ENCODE results near the gene SH2B2.

Gene SH2B2

DNA sequence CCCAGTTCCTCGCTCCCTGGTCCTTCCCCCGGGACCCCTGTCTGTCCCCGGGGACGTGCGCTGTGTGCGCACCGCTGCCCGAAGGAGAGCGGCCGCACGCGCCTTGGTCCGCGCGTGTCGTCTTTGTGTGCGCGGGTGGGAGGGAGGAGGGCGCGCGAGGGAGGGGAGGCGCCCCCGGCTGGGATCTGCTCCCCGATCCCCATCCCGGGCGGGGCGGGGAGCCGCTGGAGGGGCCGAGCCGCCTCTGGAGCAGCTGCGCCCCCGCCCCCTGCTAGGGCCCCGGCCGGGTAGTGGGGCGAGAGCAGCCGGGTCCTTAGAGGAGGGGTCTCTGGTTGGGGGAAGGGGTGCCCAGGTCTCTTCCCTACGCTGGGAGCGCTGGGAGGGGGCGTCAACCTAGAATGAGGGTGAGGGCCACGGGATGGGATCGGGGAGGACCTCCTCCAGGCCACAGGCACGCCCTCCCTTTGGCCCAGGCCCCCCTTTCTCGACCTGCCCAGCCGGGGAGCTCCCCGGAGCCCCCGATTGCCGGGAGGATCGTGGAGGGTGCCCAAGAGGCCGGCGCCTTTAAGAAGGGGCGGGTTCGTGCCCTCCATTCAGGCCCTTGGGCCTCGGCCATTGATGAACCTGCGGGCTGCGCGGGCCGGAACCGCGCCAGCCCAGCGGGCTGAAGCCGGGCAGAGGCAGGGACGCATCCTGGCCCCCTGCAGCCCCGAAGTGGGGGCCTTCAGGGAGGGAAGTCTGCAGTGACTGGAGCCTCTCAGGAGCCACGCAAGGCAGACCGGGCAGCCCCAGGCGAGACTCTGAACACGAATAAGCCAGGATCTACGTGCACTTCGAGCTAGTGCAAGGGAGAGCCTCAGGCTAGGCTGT is 678 bp downstream of the SH2B2 start:
- peak in 2 of 3 donors; percentile 32 to 37 for DNase-seq
- peaks cover 0 to 54% (median 49%) of the 10 kb centered on the region in 4 experiments for H3K4me1 ChIP-seq (ENCODE audit: control extremely low read depth in 1 of 4, control insufficient read depth in 4 of 4, insufficient read depth in 4 of 4, low read length in 3 of 4)
- H3K9me3 ChIP-seq (ENCODE audit: control extremely low read depth in 1 of 5, control insufficient read depth in 4 of 5, insufficient read depth in 2 of 5, low read depth in 1 of 5, low read length in 4 of 5) = no peaks in the 10 kb centered on the region
- POLR2A ChIA-PET = interaction anchor here (0.7 kb wide), 1 partner anchor 431 kb away, joined by 3 read pairs; no protein-coding TSS in a partner anchor
- CTCF ChIA-PET = interaction anchor here (0.8 to 1.9 kb wide), 6 partner anchors 9 to 1043 kb away, joined by 3 to 7 read pairs (median 4); partner anchors contain the start of gene FIS1
- H3K27me3 ChIP-seq (replicated peaks in 2 of 5; ENCODE audit: control insufficient read depth in 4 of 5, insufficient read depth in 5 of 5, low read length in 4 of 5) = no peaks in the 10 kb centered on the region
- peak overlapping the region in 1 of 2 experiments; percentile 43 for H3K27ac ChIP-seq (ENCODE audit: insufficient read depth in 1 of 2, low read depth in 1 of 2, low read length in 2 of 2, poor library complexity in 1 of 2, severe bottlenecking in 2 of 2)
- H3K36me3 ChIP-seq (ENCODE audit: control insufficient read depth in 4 of 4, insufficient read depth in 4 of 4, low read length in 3 of 4) = no peaks in the 10 kb centered on the region
- peak overlapping the region; percentile 66 to 85 (median 75) for H3K4me3 ChIP-seq (ENCODE audit: control insufficient read depth in 1 of 7, extremely low read depth in 1 of 7, insufficient read depth in 4 of 7, low read depth in 2 of 7, low read length in 6 of 7)
- WGBS (ENCODE audit: insufficient coverage) = 0% methylated on average over 43 of the region's 69 CpGs

DNA sequence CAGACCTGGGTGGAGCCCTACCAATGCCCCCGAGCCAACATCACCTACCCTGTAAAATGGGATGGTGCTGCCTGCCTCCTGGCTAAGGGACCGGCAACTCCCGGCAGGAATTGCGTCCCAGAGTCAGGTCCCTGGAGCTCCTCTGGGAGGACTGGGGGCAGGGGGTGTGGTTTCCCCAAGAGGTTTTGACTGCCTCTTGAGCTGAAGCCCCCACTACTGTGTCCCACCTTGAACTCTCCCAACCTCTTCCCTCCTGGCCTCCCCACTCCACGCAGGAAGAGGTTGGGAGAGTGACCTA is 1.3 kb downstream of the SH2B2 start:
- WGBS (ENCODE audit: insufficient coverage) = no CpG with 5 or more reads among the region's 5 CpGs
- ChIA-PET CTCF (interaction anchor here (0.7 to 1.9 kb wide), 8 partner anchors 8 to 1043 kb away, joined by 3 to 7 read pairs (median 3); partner anchors contain the start of gene FIS1), POLR2A (no interaction called here)
- no peak for DNase-seq
- Histone ChIP-seq H3K36me3 (ENCODE audit: control insufficient read depth in 4 of 4, insufficient read depth in 4 of 4, low read length in 3 of 4) (no peaks in the 10 kb centered on the region), H3K27ac (ENCODE audit: insufficient read depth in 1 of 2, low read depth in 1 of 2, low read length in 2 of 2, poor library complexity in 1 of 2, severe bottlenecking in 2 of 2) (no peak overlapping the region), H3K4me3 (ENCODE audit: control insufficient read depth in 1 of 7, extremely low read depth in 1 of 7, insufficient read depth in 4 of 7, low read depth in 2 of 7, low read length in 6 of 7) (peak overlapping the region in 6 of 7 experiments; percentile 69 to 85 (median 76)), H3K27me3 (replicated peaks in 2 of 5; ENCODE audit: control insufficient read depth in 4 of 5, insufficient read depth in 5 of 5, low read length in 4 of 5) (no peaks in the 10 kb centered on the region), H3K9me3 (ENCODE audit: control extremely low read depth in 1 of 5, control insufficient read depth in 4 of 5, insufficient read depth in 2 of 5, low read depth in 1 of 5, low read length in 4 of 5) (no peaks in the 10 kb centered on the region), H3K4me1 (ENCODE audit: control extremely low read depth in 1 of 4, control insufficient read depth in 4 of 4, insufficient read depth in 4 of 4, low read length in 3 of 4) (peaks cover 0 to 54% (median 49%) of the 10 kb centered on the region in 4 experiments)

DNA sequence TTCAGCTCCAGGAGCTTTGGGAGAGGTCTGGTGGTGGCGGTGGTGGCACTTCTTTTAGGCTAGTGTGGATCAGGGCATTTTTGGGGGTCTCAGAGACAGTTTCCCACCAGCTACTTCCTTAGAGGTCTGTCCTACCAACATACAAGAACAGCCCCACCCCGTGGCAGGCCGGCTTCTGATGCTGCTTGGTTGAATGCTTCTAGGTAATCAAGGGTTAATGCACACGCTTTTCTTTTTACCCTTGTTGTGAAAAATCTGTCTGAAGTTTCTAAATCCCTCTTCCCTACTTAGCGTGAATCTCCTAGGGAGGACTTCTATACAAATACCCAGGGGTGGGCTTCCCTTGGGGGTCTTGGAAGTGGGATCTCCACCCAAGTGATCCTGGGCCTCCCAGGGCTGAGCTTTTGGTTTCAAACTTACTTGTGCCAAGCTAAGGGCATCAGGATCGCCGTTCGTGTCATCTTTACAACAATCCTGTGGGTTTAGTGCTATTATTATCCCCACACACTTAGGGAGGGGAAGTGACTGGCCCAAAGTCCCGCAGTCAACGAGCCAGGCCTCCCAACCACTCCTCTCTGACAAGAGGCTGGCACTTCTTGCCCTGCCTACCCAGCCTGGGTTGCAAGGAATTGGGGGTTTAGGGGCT is 1.7 kb downstream of the SH2B2 start:
- H3K4me1 ChIP-seq (ENCODE audit: control extremely low read depth in 1 of 4, control insufficient read depth in 4 of 4, insufficient read depth in 4 of 4, low read length in 3 of 4) = peaks cover 0 to 54% (median 49%) of the 10 kb centered on the region in 4 experiments
- no peaks in the 10 kb centered on the region for H3K27me3 ChIP-seq (replicated peaks in 2 of 5; ENCODE audit: control insufficient read depth in 4 of 5, insufficient read depth in 5 of 5, low read length in 4 of 5)
- H3K36me3 ChIP-seq (ENCODE audit: control insufficient read depth in 4 of 4, insufficient read depth in 4 of 4, low read length in 3 of 4) = no peaks in the 10 kb centered on the region
- no peak overlapping the region for H3K27ac ChIP-seq (ENCODE audit: insufficient read depth in 1 of 2, low read depth in 1 of 2, low read length in 2 of 2, poor library complexity in 1 of 2, severe bottlenecking in 2 of 2)
- peak overlapping the region in 4 of 7 experiments; percentile 69 to 85 (median 80) for H3K4me3 ChIP-seq (ENCODE audit: control insufficient read depth in 1 of 7, extremely low read depth in 1 of 7, insufficient read depth in 4 of 7, low read depth in 2 of 7, low read length in 6 of 7)
- DNase-seq = peak in 2 of 3 donors; percentile 34 to 48
- 19% methylated on average over 2 of the region's 10 CpGs for WGBS (ENCODE audit: insufficient coverage)
- H3K9me3 ChIP-seq (ENCODE audit: control extremely low read depth in 1 of 5, control insufficient read depth in 4 of 5, insufficient read depth in 2 of 5, low read depth in 1 of 5, low read length in 4 of 5) = no peaks in the 10 kb centered on the region
- POLR2A ChIA-PET = no interaction called here
- CTCF ChIA-PET = interaction anchor here (0.7 to 1.9 kb wide), 7 partner anchors 8 to 1044 kb away, joined by 3 to 7 read pairs (median 3); partner anchors contain the start of gene FIS1

DNA sequence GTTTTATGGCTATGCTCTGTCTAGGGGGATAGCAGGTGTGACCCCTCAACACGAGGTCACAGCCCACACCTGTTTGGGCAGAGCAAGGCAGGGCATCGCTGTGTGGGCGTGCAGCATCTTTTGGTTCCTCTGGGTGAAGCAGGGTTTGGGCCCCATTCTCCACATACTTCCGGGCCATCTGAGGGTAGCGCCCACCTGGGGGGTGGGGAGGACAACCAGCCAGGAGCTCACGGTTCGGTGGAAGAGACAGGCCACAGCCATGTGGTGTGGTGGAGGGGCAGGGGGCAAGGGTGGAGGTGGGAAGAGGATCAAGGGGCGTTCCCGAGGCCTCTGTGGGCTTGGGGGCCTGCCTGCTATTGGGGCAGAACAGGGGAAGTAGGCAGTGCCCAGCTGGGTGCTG is 2.4 kb downstream of the SH2B2 start:
- CTCF ChIA-PET = interaction anchor here (1.0 to 1.1 kb wide), 3 partner anchors 11 to 102 kb away, joined by 3 to 5 read pairs (median 3); no protein-coding TSS in a partner anchor
- no peaks in the 10 kb centered on the region for H3K9me3 ChIP-seq (ENCODE audit: control extremely low read depth in 1 of 5, control insufficient read depth in 4 of 5, insufficient read depth in 2 of 5, low read depth in 1 of 5, low read length in 4 of 5)
- H3K4me1 ChIP-seq (ENCODE audit: control extremely low read depth in 1 of 4, control insufficient read depth in 4 of 4, insufficient read depth in 4 of 4, low read length in 3 of 4) = peaks cover 0 to 52% (median 47%) of the 10 kb centered on the region in 4 experiments
- H3K36me3 ChIP-seq (ENCODE audit: control insufficient read depth in 4 of 4, insufficient read depth in 4 of 4, low read length in 3 of 4) = no peaks in the 10 kb centered on the region
- H3K27me3 ChIP-seq (replicated peaks in 2 of 5; ENCODE audit: control insufficient read depth in 4 of 5, insufficient read depth in 5 of 5, low read length in 4 of 5) = no peaks in the 10 kb centered on the region
- POLR2A ChIA-PET = interaction anchor here (0.6 kb wide), 1 partner anchor 383 kb away, joined by 3 read pairs; no protein-coding TSS in a partner anchor
- H3K4me3 ChIP-seq (ENCODE audit: control insufficient read depth in 1 of 7, extremely low read depth in 1 of 7, insufficient read depth in 4 of 7, low read depth in 2 of 7, low read length in 6 of 7) = no peak overlapping the region
- H3K27ac ChIP-seq (ENCODE audit: insufficient read depth in 1 of 2, low read depth in 1 of 2, low read length in 2 of 2, poor library complexity in 1 of 2, severe bottlenecking in 2 of 2) = no peak overlapping the region
- WGBS (ENCODE audit: insufficient coverage) = 86% methylated on average over 5 of the region's 9 CpGs
- DNase-seq = no peak

DNA sequence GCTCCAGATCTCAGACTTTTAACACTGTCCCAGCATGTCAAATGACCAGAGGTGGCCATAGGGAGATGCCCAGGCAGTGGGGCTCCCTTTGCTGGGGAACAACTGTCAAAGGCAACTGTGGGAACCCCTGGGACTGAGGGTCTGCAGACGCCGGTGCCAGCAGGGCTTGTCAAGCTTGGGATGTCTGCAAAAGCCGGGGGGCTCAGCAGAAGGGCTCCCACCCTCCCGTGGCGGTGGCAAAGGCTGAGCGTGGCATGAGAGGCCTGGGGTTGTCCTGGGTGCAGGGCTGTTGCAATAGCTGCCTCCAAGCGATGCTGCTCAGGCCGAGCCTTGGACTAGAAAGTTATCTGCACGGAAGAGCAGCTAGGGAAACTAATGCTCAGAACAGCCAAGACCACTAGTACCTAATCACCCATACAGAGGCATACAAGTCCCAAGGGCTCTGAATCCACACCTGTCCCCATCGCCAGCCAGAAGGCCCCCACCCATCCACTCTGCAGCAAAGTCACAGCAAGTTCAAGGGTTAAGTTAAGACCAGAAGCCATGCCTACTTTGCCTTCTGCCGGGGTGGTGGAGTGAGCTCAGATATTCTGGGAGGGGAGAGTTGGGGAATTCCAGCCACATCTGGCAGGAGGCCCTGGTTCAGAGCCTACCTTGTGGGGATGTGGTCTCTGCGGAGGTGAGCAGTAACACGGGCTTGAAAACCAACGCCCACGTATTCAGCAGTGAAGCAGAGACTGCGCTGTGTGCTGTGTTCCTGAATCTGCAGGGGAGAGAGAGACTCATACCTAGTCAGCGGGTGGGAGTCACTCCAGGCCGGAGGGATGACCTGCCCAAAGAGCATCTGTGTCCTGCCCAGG is 4.6 kb downstream of the SH2B2 start:
- Histone ChIP-seq H3K36me3 (ENCODE audit: control insufficient read depth in 4 of 4, insufficient read depth in 4 of 4, low read length in 3 of 4) (no peaks in the 10 kb centered on the region), H3K27me3 (replicated peaks in 2 of 5; ENCODE audit: control insufficient read depth in 4 of 5, insufficient read depth in 5 of 5, low read length in 4 of 5) (no peaks in the 10 kb centered on the region), H3K27ac (ENCODE audit: insufficient read depth in 1 of 2, low read depth in 1 of 2, low read length in 2 of 2, poor library complexity in 1 of 2, severe bottlenecking in 2 of 2) (no peak overlapping the region), H3K4me1 (ENCODE audit: control extremely low read depth in 1 of 4, control insufficient read depth in 4 of 4, insufficient read depth in 4 of 4, low read length in 3 of 4) (peaks cover 0 to 32% (median 28%) of the 10 kb centered on the region in 4 experiments), H3K4me3 (ENCODE audit: control insufficient read depth in 1 of 7, extremely low read depth in 1 of 7, insufficient read depth in 4 of 7, low read depth in 2 of 7, low read length in 6 of 7) (no peak overlapping the region), H3K9me3 (ENCODE audit: control extremely low read depth in 1 of 5, control insufficient read depth in 4 of 5, insufficient read depth in 2 of 5, low read depth in 1 of 5, low read length in 4 of 5) (no peaks in the 10 kb centered on the region)
- ChIA-PET CTCF (interaction anchor here (1.2 kb wide), 1 partner anchor 13 kb away, joined by 4 read pairs; no protein-coding TSS in a partner anchor), POLR2A (interaction anchor here (0.7 kb wide), 1 partner anchor 14 kb away, joined by 3 read pairs; no protein-coding TSS in a partner anchor)
- DNase-seq = no peak
- WGBS (ENCODE audit: insufficient coverage) = 88% methylated on average over 14 of the region's 18 CpGs

DNA sequence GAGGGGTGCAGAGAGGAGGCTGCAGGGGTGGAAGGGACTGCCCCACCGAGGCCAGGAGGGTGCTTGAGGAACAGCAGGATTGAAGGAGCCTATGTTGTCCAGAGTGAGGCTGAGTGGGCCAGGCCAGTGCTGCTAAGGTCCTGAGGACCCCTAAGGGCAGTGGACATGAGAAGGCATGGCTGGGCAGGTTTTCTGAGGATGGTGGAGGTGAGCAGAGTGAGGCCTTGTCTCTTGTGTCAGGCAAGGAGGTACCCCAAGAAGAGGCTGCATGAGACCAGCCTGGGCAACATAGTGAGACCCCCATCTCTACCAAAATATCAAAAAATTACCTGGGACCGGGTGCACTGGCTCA is 5.2 kb downstream of the SH2B2 start:
- POLR2A ChIA-PET = no interaction called here
- 100% methylated on average over 2 of the region's 2 CpGs for WGBS (ENCODE audit: insufficient coverage)
- no peak overlapping the region for H3K4me3 ChIP-seq (ENCODE audit: control insufficient read depth in 1 of 7, extremely low read depth in 1 of 7, insufficient read depth in 4 of 7, low read depth in 2 of 7, low read length in 6 of 7)

More for the DNA sequence above, 5.2 kb downstream of the SH2B2 start:
- H3K36me3 ChIP-seq (ENCODE audit: control insufficient read depth in 4 of 4, insufficient read depth in 4 of 4, low read length in 3 of 4) = no peaks in the 10 kb centered on the region
- no peak overlapping the region for H3K27ac ChIP-seq (ENCODE audit: insufficient read depth in 1 of 2, low read depth in 1 of 2, low read length in 2 of 2, poor library complexity in 1 of 2, severe bottlenecking in 2 of 2)
- no peaks in the 10 kb centered on the region for H3K9me3 ChIP-seq (ENCODE audit: control extremely low read depth in 1 of 5, control insufficient read depth in 4 of 5, insufficient read depth in 2 of 5, low read depth in 1 of 5, low read length in 4 of 5)
- CTCF ChIA-PET = interaction anchor here (1.2 kb wide), 1 partner anchor 14 kb away, joined by 4 read pairs; no protein-coding TSS in a partner anchor
- no peak for DNase-seq
- no peaks in the 10 kb centered on the region for H3K27me3 ChIP-seq (replicated peaks in 2 of 5; ENCODE audit: control insufficient read depth in 4 of 5, insufficient read depth in 5 of 5, low read length in 4 of 5)
- peaks cover 0 to 29% (median 25%) of the 10 kb centered on the region in 4 experiments for H3K4me1 ChIP-seq (ENCODE audit: control extremely low read depth in 1 of 4, control insufficient read depth in 4 of 4, insufficient read depth in 4 of 4, low read length in 3 of 4)

All from common myeloid progenitor, CD34-positive (primary cell).